DOHH2 (cell line): ENCODE measurements around the gene IL22RA2.
A peak's percentile ranks its signal among the peaks of the same experiment; 100 is the strongest.

ENCODE experiments used
- H3F3A ChIP-seq: fragments of 200-600 bp; sonication (generic), shearing (Covaris generic); 2 replicates; pipeline ENCODE4 v1.6.0; 2016; ENCODE audit warnings: antibody characterized with exemption, mild to moderate bottlenecking; ENCODE audit not compliant: control insufficient read depth, insufficient read depth
- H3K27ac ChIP-seq: fragments of 200-600 bp; sonication (generic); 2 replicates; pipeline ENCODE4 v1.5.1; 2014; ENCODE audit warnings: low read depth, mild to moderate bottlenecking, low read length, moderate library complexity
- H3K27me3 ChIP-seq: fragments of 200-600 bp; sonication (generic); 2 replicates; pipeline ENCODE4 v1.6.1; 2014; ENCODE audit warnings: mild to moderate bottlenecking, low read length, mixed read lengths; ENCODE audit not compliant: control insufficient read depth
- H3K36me3 ChIP-seq: fragments of 200-600 bp; sonication (generic); 2 replicates; pipeline ENCODE4 v1.6.1; 2014; ENCODE audit warnings: mild to moderate bottlenecking, low read length, moderate library complexity, mixed read lengths; ENCODE audit not compliant: control insufficient read depth
- H3K4me1 ChIP-seq: fragments of 200-600 bp; sonication (generic); 2 replicates; pipeline ENCODE4 v1.6.1; 2014; ENCODE audit warnings: mild to moderate bottlenecking, low read length, mixed read lengths; ENCODE audit not compliant: control insufficient read depth
- H3K4me2 ChIP-seq: fragments of 200-600 bp; sonication (generic); 2 replicates; pipeline ENCODE4 v1.6.0; 2014; ENCODE audit warnings: mild to moderate bottlenecking, low read length, moderate library complexity
- H3K4me3 ChIP-seq: fragments of 200-600 bp; sonication (generic); 2 replicates; pipeline ENCODE4 v1.5.1; 2014; ENCODE audit warnings: mild to moderate bottlenecking, low read length, mixed read lengths
- H3K79me2 ChIP-seq: fragments of 200-600 bp; sonication (generic); 2 replicates; pipeline ENCODE4 v1.6.1; 2014; ENCODE audit warnings: mild to moderate bottlenecking, low read length, mixed read lengths; ENCODE audit not compliant: control insufficient read depth
- H3K9me2 ChIP-seq: fragments of 200-600 bp; sonication (generic); replicated peaks from 2 replicates; pipeline ENCODE4 v1.6.1; 2014; ENCODE audit warnings: mild to moderate bottlenecking, low read length, mixed read lengths; ENCODE audit not compliant: control insufficient read depth
- H3K9me3 ChIP-seq: fragments of 200-600 bp; sonication (generic); 2 replicates; pipeline ENCODE4 v1.6.1; 2014; ENCODE audit warnings: antibody characterized with exemption, low read length, mixed read lengths; ENCODE audit not compliant: control insufficient read depth, insufficient read depth
- H4K20me1 ChIP-seq: fragments of 200-600 bp; sonication (generic); 2 replicates; pipeline ENCODE4 v1.6.0; 2014; ENCODE audit warnings: low read depth, mild to moderate bottlenecking, antibody characterized with exemption, low read length, moderate library complexity; ENCODE audit not compliant: control insufficient read depth, insufficient read depth
- CTCF ChIP-seq: fragments of 200-600 bp; sonication (generic); IDR thresholded peaks from one replicate; pipeline ENCODE4 v1.5.1; 2014; ENCODE audit warnings: antibody characterized with exemption, mild to moderate bottlenecking, low read depth, low read length; ENCODE audit not compliant: poor library complexity, severe bottlenecking
- EZH2phosphoT487 ChIP-seq: fragments of 200-600 bp; sonication (generic); IDR thresholded peaks from 2 replicates; pipeline ENCODE4 v1.6.1; 2017; ENCODE audit warnings: borderline replicate concordance, mild to moderate bottlenecking, antibody characterized with exemption, low read length, moderate library complexity, mixed read lengths

IL22RA2 gene

GRCh38 chr6:137145421-137145820, 28.0 kb downstream of the IL22RA2 start:
- Histone ChIP-seq H3F3A (no peaks in the 10 kb centered on the region), H3K9me2 (no peaks in the 10 kb centered on the region), H4K20me1 (no peaks in the 10 kb centered on the region), H3K27me3 (no peaks in the 10 kb centered on the region), H3K27ac (no peak overlapping the region), H3K79me2 (no peaks in the 10 kb centered on the region), H3K4me2 (no peak overlapping the region), H3K4me1 (peaks cover 7% of the 10 kb centered on the region; the same call in 1 of the 2 replicates), H3K36me3 (no peaks in the 10 kb centered on the region), H3K9me3 (no peaks in the 10 kb centered on the region), H3K4me3 (no peak overlapping the region)
- TF ChIP-seq CTCF = no peak
- TF ChIP-seq EZH2phosphoT487 = no peak

- Histone ChIP-seq H3K27me3 (no peaks in the 10 kb centered on the region), H3F3A (no peaks in the 10 kb centered on the region), H3K9me3 (peaks cover 11% of the 10 kb centered on the region; the same call in 1 of the 2 replicates), H4K20me1 (no peaks in the 10 kb centered on the region), H3K4me2 (no peak overlapping the region), H3K79me2 (no peaks in the 10 kb centered on the region), H3K9me2 (no peaks in the 10 kb centered on the region), H3K4me1 (no peaks in the 10 kb centered on the region), H3K4me3 (no peak overlapping the region), H3K27ac (no peak overlapping the region), H3K36me3 (no peaks in the 10 kb centered on the region)
- TF ChIP-seq EZH2phosphoT487 = no peak
- TF ChIP-seq CTCF = peak; percentile 32
Measured at GRCh38 chr6:137136065-137136464, 37.4 kb downstream of the IL22RA2 start.

GRCh38 chr6:137134483-137134882, 39.0 kb downstream of the IL22RA2 start:
- Histone ChIP-seq H3K4me2 (no peak overlapping the region), H3K27ac (no peak overlapping the region), H3K9me2 (no peaks in the 10 kb centered on the region), H3K79me2 (no peaks in the 10 kb centered on the region), H3K4me1 (no peaks in the 10 kb centered on the region), H3K27me3 (no peaks in the 10 kb centered on the region), H4K20me1 (no peaks in the 10 kb centered on the region), H3K36me3 (no peaks in the 10 kb centered on the region), H3K4me3 (no peak overlapping the region), H3K9me3 (peaks cover 11% of the 10 kb centered on the region; the same call in 1 of the 2 replicates), H3F3A (no peaks in the 10 kb centered on the region)
- TF ChIP-seq EZH2phosphoT487 (no peak), CTCF (no peak)

- H3K36me3 ChIP-seq = no peaks in the 10 kb centered on the region
- TF ChIP-seq EZH2phosphoT487 (no peak), CTCF (no peak)
- no peak overlapping the region for H3K4me3 ChIP-seq
- no peaks in the 10 kb centered on the region for H3K27me3 ChIP-seq
- no peaks in the 10 kb centered on the region for H3F3A ChIP-seq
- no peaks in the 10 kb centered on the region for H3K79me2 ChIP-seq
- H4K20me1 ChIP-seq = no peaks in the 10 kb centered on the region
- H3K4me2 ChIP-seq = no peak overlapping the region
- peaks cover 11% of the 10 kb centered on the region; the same call in 1 of the 2 replicates for H3K9me3 ChIP-seq
- no peaks in the 10 kb centered on the region for H3K4me1 ChIP-seq
- H3K9me2 ChIP-seq = no peaks in the 10 kb centered on the region
- H3K27ac ChIP-seq = no peak overlapping the region
Measured at GRCh38 chr6:137133122-137133521, 40.3 kb downstream of the IL22RA2 start.
